ENCODE measurements around the gene UPK3A.
"Not testable (repeated sequence)": the region's sequence is repeated elsewhere in the genome, so short reads cannot be mapped to it uniquely, and the experiment has no call there.

Gene UPK3A

DNA sequence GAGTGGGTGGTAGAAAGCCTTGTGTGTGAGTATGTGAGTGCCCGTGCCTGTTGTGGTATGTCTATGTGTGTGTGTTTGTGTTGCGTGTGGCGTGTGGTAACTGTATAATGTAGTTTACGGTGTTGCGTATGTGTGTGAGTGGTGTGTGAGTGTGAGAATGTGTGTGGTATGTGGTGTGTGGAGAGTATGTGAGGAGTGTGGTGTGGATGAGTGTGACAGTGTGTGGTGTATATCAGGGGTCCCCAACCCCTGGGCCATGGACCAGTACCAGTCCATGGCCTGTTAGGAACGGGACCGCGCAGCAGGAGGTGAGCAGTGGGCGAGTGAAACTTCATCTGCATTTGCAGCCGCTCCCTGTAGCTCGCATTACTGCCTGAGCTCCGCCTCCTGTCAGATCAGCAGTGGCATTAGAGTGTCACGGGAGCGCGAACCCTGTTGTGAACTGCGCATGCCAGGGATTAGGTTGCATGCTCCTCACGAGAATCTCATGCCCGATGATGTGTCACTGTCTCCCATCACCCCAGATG is 5.7 kb downstream of the UPK3A start:
- ATAC-seq, result no peak
- Mint-ChIP-seq H3K27me3 (no peaks in the 10 kb centered on the region), H3K27ac (no peak overlapping the region), H3K9me3 (no peaks in the 10 kb centered on the region), H3K36me3 (no peaks in the 10 kb centered on the region), H3K4me3 (no peak overlapping the region), H3K4me1 (peaks cover 23% of the 10 kb centered on the region)

DNA sequence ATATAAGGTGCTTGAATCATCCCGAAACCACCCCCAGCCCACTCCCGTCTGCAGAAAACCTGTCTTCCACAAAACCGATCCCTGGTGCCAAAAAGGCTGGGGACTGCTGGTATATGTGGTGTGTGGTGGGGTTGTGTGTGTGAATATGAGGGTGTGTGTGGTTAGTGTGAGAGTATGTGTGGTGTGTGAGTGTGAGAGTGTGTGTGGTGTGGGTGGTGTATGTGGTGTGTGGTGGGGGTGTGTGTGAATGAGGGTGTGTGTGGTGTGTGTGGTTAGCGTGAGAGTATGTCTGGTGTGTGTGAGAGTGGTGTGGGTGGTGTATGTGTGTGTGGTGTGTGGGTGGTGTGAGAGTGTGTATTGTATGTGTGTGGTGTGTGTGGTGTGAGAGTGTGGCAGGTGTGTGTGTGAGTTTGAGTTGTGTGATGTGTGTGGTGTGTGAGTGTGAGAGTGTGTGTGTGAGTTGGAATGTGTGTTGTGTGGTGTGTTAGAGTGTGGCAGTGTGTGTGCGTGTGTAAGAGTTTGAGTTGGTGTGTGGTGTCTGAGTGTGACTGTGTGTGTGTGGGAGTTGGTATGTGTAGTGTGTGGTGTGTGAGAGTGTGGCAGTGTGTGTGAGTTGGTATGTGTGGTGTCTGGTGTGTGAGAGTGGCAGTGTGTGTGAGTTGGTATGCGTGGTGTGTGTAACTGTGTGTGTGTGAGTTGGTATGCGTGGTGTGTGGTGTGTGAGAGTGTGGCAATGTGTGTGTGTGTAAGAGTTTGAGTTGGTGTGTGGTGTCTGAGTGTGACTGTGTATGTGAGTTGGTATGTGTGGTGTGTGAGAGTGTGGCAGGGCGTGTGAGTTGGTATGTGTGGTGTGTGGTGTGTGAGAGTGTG is 6.5 kb downstream of the UPK3A start:
- Mint-ChIP-seq H3K4me1 (peaks cover 17% of the 10 kb centered on the region), H3K27ac (no peak overlapping the region), H3K4me3 (no peak overlapping the region), H3K36me3 (no peaks in the 10 kb centered on the region), H3K27me3 (no peaks in the 10 kb centered on the region), H3K9me3 (no peaks in the 10 kb centered on the region)
- ATAC-seq, result no peak

DNA sequence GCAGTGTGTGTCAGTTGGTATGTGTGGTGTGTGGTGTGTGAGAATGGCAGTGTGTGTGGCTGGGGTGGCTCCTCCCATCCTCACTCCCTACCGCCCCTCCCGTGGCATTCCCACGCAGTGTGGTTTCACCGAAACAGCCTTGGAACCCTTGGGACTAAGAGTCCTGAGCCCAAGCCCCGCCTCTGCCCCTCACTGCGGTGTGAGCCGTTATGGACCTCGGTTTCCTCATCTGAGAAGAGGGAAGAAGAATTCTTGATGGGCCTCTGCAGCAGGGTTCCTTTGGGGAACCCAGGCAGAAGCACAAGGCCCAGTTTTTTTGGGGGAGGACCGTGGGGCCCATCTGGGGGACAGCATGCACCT is 7.2 kb downstream of the UPK3A start:
- no peaks in the 10 kb centered on the region for H3K36me3 Mint-ChIP-seq
- H3K9me3 Mint-ChIP-seq, result no peaks in the 10 kb centered on the region
- H3K27me3 Mint-ChIP-seq, result no peaks in the 10 kb centered on the region
- H3K27ac Mint-ChIP-seq, result no peak overlapping the region
- H3K4me3 Mint-ChIP-seq, result no peak overlapping the region
- H3K4me1 Mint-ChIP-seq, result peaks cover 17% of the 10 kb centered on the region
- ATAC-seq, result no peak

DNA sequence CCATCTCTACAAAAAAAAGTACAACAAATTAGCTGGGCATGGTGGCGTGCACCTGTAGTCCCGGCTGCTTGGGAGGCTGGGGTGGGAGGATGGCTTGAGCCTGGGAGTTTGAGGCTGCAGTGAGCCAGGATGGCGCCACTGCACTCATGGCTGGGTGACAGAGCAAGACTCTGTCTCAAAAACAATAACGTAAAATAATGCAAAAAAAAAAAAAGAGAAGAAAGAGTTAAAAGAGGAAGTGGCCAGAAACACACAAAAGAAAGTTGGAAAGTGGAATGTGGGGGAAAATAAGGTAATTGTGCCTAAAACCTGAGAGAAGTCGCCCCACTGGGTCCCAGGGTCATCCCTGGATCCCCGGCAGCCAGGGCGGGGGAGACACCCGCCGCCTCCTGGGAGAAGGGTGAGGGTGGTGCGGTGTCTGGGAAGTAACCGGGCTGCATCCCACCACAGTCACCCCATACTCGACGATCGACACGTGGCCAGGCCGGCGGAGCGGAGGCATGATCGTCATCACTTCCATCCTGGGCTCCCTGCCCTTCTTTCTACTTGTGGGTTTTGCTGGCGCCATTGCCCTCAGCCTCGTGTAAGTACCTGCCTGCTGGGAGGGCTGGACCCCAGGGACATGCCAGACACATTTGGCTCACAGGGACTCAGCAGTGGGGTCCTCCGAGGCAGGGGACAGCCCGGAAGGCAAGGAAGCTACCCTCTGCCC is 8.1 kb downstream of the UPK3A start:
- ATAC-seq, result no peak
- no peak overlapping the region for H3K4me3 Mint-ChIP-seq
- no peaks in the 10 kb centered on the region for H3K36me3 Mint-ChIP-seq
- H3K4me1 Mint-ChIP-seq, result peaks cover 12% of the 10 kb centered on the region
- H3K9me3 Mint-ChIP-seq, result no peaks in the 10 kb centered on the region
- peak overlapping the region; percentile 4 for H3K27ac Mint-ChIP-seq
- H3K27me3 Mint-ChIP-seq, result no peaks in the 10 kb centered on the region

DNA sequence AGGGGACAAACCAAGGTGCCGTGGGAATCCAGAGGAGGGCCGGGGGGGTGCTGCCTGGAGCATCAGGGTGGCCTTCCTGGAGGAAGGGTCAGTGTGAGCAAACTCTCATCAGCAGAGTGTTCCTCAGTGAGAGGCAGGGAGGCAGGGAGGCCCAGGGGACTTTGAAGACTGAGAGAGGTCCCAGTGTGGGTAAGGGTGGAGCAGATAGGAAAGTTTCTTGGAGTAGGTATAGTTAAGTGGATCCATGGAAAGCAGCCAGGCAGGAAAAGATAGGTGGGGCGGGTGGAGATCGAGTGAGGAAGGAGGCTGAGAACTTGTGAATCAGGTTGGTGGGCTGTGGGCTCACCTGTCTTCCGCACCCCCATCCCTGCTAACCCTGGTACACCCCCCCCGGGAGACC is 9.3 kb downstream of the UPK3A start:
- H3K36me3 Mint-ChIP-seq, result no peaks in the 10 kb centered on the region

DNA sequence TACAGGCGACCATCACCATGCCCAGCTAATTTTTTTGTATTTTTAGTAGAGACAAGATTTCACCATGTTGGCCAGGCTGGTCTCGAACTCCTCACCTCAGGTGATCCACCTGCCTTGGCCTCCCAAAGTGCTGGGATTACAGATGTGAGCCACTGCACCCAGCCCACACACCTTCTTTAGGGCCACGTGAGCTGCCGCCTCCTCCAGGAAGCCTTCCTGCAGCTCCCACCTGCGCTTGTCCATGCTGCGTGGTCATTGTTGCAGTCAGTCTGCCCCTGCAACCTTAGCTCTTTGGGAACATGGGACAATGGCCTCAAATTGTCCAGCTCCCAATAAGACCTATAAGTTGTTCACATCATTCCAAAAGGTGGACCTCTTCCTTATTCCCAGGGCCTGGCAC is 10.3 kb downstream of the UPK3A start:
- not testable (repeated sequence) for H3K4me1 Mint-ChIP-seq, H3K27me3 Mint-ChIP-seq, H3K36me3 Mint-ChIP-seq, H3K9me3 Mint-ChIP-seq, ATAC-seq, H3K4me3 Mint-ChIP-seq
- peak overlapping the region; percentile 9 for H3K27ac Mint-ChIP-seq

More for the DNA sequence above, 9.3 kb downstream of the UPK3A start:
- Mint-ChIP-seq H3K4me3 (no peak overlapping the region), H3K27me3 (no peaks in the 10 kb centered on the region), H3K27ac (peak overlapping the region; percentile 9), H3K4me1 (peaks cover 9% of the 10 kb centered on the region), H3K9me3 (no peaks in the 10 kb centered on the region)
- ATAC-seq, result no peak

DNA sequence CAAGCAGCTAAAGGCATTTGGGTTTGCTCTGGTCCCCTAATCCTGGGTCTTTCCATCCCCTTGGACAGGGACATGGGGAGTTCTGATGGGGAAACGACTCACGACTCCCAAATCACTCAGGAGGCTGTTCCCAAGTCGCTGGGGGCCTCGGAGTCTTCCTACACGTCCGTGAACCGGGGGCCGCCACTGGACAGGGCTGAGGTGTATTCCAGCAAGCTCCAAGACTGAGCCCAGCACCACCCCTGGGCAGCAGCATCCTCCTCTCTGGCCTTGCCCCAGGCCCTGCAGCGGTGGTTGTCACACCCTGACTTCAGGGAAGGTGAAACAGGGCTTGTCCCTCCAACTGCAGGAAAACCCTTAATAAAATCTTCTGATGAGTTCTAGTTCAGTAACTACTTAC is 10.7 kb downstream of the UPK3A start:
- no peaks in the 10 kb centered on the region for H3K9me3 Mint-ChIP-seq
- H3K27me3 Mint-ChIP-seq, result no peaks in the 10 kb centered on the region
- no peak overlapping the region for H3K27ac Mint-ChIP-seq
- H3K4me1 Mint-ChIP-seq, result peaks cover 9% of the 10 kb centered on the region
- no peak for ATAC-seq
- H3K36me3 Mint-ChIP-seq, result no peaks in the 10 kb centered on the region
- no peak overlapping the region for H3K4me3 Mint-ChIP-seq

DNA sequence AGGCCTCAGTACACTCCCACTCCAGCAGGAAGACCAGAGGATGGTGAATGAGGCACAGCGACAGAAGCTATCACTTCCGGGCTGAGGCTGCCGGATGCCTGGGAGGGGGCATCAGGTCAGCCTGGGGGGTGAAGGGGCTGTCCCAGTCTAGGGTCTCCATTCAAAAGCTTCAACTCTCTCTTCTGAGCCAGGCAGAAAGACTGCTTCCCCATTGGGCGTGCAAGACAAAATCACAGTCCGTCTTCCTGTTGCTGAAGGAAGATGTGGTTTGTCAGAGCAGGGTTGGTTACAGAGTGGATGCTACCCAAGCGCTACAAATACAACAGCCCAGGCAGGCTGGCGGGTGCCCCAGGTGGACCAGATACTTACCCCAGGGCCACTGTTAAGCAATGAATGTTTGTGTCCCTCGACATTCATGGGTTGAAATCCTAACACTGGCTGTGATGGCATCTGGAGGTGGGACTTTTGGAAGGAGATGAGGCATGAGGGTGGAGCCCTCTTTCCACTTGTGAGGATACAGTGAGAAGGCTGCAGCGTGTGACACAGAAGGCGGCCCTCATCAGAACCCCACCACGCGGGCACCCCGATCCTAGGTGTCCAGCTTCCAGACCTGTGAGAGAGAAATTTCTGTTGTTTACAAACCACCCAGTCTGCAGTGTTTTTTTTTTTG is 12.0 kb downstream of the UPK3A start:
- H3K4me3 Mint-ChIP-seq, result no peak overlapping the region
- H3K27ac Mint-ChIP-seq, result peak overlapping the region; percentile 84
- H3K4me1 Mint-ChIP-seq, result peaks cover 10% of the 10 kb centered on the region
- no peaks in the 10 kb centered on the region for H3K36me3 Mint-ChIP-seq
- ATAC-seq, result peak; percentile 77
- no peaks in the 10 kb centered on the region for H3K27me3 Mint-ChIP-seq
- H3K9me3 Mint-ChIP-seq, result no peaks in the 10 kb centered on the region

DNA sequence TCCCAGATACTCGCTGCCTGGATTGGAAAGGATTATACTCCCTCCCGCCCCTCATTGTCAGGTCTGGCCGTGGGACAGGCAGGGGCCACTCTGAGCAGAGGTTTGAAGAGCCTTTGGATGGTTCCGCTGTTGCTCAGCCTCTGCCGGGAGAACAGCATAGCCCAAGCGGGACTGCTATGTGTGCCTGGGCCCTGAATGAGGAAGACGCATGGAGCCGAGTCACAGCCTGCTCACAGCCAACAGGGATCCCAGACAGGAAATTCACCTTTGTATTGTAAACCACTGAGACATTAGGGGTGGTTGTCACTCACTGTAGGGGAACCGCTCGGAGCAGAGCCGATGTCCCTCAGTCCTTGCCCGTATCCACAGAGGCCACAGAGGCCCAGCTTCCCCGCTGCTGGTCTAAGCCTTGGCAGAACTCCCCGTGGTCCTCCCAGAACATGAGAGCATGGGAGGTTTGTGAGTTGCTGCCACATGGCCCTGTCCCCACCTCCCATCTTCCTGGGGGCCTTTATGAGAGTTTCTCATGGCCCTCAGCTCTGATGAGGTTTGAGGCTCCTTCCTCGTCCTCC is 14.3 kb downstream of the UPK3A start:
- Mint-ChIP-seq H3K36me3 (no peaks in the 10 kb centered on the region), H3K27me3 (no peaks in the 10 kb centered on the region), H3K27ac (peak overlapping the region; percentile 19), H3K4me1 (peaks cover 15% of the 10 kb centered on the region), H3K9me3 (no peaks in the 10 kb centered on the region), H3K4me3 (no peak overlapping the region)
- ATAC-seq, result no peak

DNA sequence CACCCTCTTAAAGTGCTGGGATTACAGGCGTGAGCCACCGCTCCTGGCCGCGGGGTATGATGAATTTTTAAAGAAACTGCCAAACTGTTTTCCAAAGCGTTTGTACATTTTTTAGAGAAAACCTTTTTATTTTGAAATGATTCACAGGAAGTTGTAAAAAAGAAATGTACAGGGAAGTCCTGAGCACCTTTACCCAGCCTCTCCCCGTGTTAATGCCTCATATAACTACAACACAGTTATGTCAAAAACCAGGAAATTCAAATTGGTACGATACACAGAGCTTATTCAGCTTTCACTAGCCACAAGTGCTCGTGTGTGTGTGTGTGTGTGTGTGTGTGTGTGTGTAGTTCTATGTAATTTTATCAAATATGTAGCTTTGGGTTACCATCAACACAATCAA is 18.0 kb downstream of the UPK3A start:
- H3K4me1 Mint-ChIP-seq, result peaks cover 6% of the 10 kb centered on the region
- no peaks in the 10 kb centered on the region for H3K27me3 Mint-ChIP-seq
- ATAC-seq, result no peak
- no peaks in the 10 kb centered on the region for H3K9me3 Mint-ChIP-seq
- H3K36me3 Mint-ChIP-seq, result no peaks in the 10 kb centered on the region
- H3K4me3 Mint-ChIP-seq, result no peak overlapping the region
- H3K27ac Mint-ChIP-seq, result no peak overlapping the region

DNA sequence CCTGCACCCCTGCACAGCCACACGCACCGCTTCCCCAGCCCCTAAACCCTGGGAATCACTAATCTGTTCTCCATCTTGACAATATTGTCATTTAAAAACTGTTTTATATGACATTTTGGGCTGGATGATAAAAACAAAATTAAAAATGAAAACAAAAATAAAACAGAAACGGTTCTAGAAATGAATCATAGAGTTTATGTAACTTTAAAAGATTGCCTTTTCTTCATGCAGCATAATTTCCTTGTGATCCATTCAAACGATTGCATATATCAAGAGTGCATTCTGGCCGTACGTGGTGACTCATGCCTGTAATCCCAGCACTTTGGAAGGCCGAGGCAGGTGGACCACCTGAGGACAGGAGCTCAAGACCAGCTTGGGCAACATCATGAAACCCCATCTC is 18.4 kb downstream of the UPK3A start:
- Mint-ChIP-seq H3K9me3 (no peaks in the 10 kb centered on the region), H3K4me1 (peaks cover 6% of the 10 kb centered on the region), H3K36me3 (no peaks in the 10 kb centered on the region), H3K27me3 (no peaks in the 10 kb centered on the region), H3K4me3 (no peak overlapping the region), H3K27ac (no peak overlapping the region)
- no peak for ATAC-seq

DNA sequence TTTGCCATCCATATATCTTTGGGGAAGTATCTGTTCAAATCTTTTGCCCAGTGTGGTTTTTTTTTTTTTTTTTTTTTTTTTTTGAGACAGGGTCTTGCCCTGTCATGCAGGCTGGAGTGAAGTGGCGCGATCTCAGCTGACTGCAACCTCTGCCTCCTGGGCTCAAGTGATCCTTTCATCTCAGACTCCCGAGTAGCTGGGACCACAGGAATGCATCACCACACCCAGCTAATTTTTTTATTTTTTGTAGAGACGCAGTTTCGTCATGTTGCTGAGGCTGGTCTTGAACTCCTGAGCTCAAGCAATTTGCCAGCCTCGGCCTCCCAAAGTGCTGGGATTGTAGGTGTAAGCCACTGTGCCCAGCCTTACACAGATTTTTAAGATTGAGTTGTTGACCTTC is 20.2 kb downstream of the UPK3A start:
- peaks cover 17% of the 10 kb centered on the region for H3K4me1 Mint-ChIP-seq
- H3K27ac Mint-ChIP-seq, result no peak overlapping the region
- no peaks in the 10 kb centered on the region for H3K36me3 Mint-ChIP-seq
- no peaks in the 10 kb centered on the region for H3K9me3 Mint-ChIP-seq
- no peak overlapping the region for H3K4me3 Mint-ChIP-seq
- no peaks in the 10 kb centered on the region for H3K27me3 Mint-ChIP-seq
- no peak for ATAC-seq

DNA sequence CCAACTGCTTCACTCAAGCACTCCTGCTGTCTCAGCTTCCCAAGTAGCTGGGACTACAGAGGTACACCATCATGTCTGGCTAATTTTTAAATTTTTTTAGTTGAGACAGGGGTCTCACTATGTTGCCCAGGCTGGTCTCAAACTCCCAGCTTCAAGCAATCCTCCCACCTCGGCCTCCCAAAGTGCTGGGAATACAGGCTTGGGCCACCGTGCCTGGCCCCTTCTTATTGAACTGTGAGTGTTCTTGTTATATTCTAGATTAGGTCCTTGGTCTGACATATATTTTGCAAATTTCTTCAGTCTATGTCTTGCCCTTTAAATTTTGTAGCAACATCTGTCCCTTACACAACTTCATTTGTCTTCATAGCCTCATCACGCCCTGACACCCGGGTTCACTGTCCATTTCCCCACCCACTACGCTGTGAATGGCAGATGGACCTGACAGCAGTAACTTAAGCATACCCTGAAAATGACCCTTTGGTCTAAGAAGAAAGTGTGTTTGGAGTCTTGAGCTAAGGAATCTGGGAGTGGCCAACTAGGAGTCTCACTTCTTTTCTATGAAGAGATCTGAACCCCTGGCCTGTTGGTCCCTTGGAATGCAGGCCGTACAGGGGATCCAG is 20.8 kb downstream of the UPK3A start:
- H3K36me3 Mint-ChIP-seq, result no peaks in the 10 kb centered on the region
- ATAC-seq, result no peak
- H3K27me3 Mint-ChIP-seq, result no peaks in the 10 kb centered on the region
- peaks cover 20% of the 10 kb centered on the region for H3K4me1 Mint-ChIP-seq
- H3K27ac Mint-ChIP-seq, result no peak overlapping the region
- no peak overlapping the region for H3K4me3 Mint-ChIP-seq
- no peaks in the 10 kb centered on the region for H3K9me3 Mint-ChIP-seq

DNA sequence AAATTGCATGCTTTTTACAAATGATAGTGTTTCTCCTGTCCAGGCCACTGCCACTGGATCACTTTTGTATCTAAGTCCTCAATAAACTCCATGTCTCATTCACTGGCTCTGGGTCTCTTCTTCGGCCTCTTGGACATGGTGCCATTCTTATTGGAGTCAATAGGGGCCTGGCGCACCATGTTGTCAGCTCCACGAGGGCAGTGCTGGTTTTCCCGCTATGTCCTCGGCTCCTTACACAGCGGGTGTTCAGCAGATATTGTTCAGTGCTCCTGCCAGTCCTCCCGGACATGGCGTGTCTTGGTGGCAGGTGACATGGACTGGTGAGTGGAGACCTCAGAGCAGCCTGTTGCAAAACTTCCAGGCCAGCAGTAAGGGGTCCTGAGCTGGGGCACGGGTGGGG is 21.4 kb downstream of the UPK3A start:
- no peak for ATAC-seq
- Mint-ChIP-seq H3K4me1 (peaks cover 26% of the 10 kb centered on the region), H3K4me3 (no peak overlapping the region), H3K9me3 (no peaks in the 10 kb centered on the region), H3K27ac (no peak overlapping the region), H3K36me3 (no peaks in the 10 kb centered on the region), H3K27me3 (no peaks in the 10 kb centered on the region)
